Ascending aorta (tissue), 2 donors: ENCODE results near the gene JAM3. TPM values are rescaled to one million over a fixed set of nuclear protein-coding genes. Genes with fewer than 3 reads are reported as not detected.

Experiments used
- DNase-seq, 2 donors: peaks; one replicate each; pipeline ENCODE4 v3.0.0-alpha.2; 2019; ENCODE audit warnings: low spot score in 2 of 2
- H3K27ac ChIP-seq, 2 donors: fragments of 200-600 bp; sonication (generic); one replicate each; pipeline ENCODE4 v1.5.1; 2016 to 2017; ENCODE audit warnings: mild to moderate bottlenecking in 1 of 2
- H3K27me3 ChIP-seq: fragments of 200-600 bp; sonication (generic); one replicate; pipeline ENCODE4 v1.5.1; 2017
- H3K36me3 ChIP-seq, 2 donors: fragments of 200-600 bp; sonication (generic); one replicate each; pipeline ENCODE4 v1.5.1; 2016
- H3K4me1 ChIP-seq, 2 donors: fragments of 200-600 bp; sonication (generic); one replicate each; pipeline ENCODE4 v1.5.1; 2016 to 2017; ENCODE audit warnings: mild to moderate bottlenecking in 1 of 2
- H3K4me3 ChIP-seq, 2 donors: fragments of 200-600 bp; sonication (generic); one replicate each; pipeline ENCODE4 v1.5.1; 2016 to 2017; ENCODE audit warnings: mild to moderate bottlenecking in 1 of 2
- H3K9me3 ChIP-seq, 2 donors: fragments of 200-600 bp; sonication (generic); one replicate each; pipeline ENCODE4 v1.5.1; 2016
- intact Hi-C: fragments of 100-400 bp; cut with DNase I; formaldehyde crosslinking; loops from one replicate; pipeline ENCODE4 v1.15.1; 2023
- total RNA-seq: library from RNA; depleted of rRNA; stranded (reverse); fragments of >200 nt; gene quantifications from one replicate; pipeline ENCODE4 v1.1.0, GENCODE V29; 2016
- TF ChIP-seq, protein P1 (sequence below), 3 experiments: fragments of 200-600 bp in 2 of 3; fragments of 450-650 bp in 1 of 3; sonication (generic) in 2 of 3; IDR thresholded peaks; one replicate each; pipeline ENCODE4 v1.5.1; 2016 to 2019; ENCODE audit warnings: antibody characterized with exemption in 3 of 3, mild to moderate bottlenecking in 1 of 3, moderate library complexity in 1 of 3

The JAM3 gene
- 59.8 TPM for total RNA-seq

DNA sequence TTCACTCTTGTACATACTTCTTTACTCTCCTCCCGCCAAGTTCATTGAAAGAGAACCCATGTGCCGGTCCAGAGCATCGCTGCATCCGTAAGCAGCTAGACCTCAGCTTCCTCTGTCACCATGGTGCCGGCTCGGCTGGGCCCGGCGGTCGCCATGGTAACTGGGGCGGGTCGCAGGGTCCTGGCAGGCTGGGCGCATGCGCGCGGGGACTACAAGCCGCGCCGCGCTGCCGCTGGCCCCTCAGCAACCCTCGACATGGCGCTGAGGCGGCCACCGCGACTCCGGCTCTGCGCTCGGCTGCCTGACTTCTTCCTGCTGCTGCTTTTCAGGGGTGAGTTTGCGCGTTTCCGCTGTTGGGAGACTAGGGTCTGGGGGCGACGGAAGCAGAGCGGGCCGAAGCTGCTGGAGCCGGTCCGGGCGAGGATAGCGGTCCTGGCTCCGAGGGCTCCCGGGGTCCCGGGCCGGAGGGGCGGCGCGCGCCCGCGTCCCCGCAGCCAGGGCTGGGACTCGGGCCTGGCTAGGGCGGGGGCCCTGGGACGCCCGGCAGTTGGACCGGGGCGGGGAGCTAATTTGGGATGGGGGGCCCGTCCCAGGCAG is at the start of gene JAM3:
Gene JAM3 (plus strand): TSS at position 244 of the 597 bp plus-strand sequence. CDS start 12 bp downstream, at position 256.
- intact Hi-C loops, result loop anchor here (1.0 kb wide), 3 partner anchors 19 to 70 kb away; no protein-coding TSS in a partner anchor
- Histone ChIP-seq H3K4me3 (peak within 1 kb of the TSS; percentile 82 to 84), H3K9me3 (no peaks in the 10 kb centered on the region), H3K27me3 (no peaks in the 10 kb centered on the region), H3K27ac (peak within 1 kb of the TSS; percentile 95), H3K4me1 (peaks cover 0 to 10% of the 10 kb centered on the region in 2 donors), H3K36me3 (no peaks in the 10 kb centered on the region)
- peak; percentile 81 to 99 for DNase-seq
- TF ChIP-seq, protein P1, sequence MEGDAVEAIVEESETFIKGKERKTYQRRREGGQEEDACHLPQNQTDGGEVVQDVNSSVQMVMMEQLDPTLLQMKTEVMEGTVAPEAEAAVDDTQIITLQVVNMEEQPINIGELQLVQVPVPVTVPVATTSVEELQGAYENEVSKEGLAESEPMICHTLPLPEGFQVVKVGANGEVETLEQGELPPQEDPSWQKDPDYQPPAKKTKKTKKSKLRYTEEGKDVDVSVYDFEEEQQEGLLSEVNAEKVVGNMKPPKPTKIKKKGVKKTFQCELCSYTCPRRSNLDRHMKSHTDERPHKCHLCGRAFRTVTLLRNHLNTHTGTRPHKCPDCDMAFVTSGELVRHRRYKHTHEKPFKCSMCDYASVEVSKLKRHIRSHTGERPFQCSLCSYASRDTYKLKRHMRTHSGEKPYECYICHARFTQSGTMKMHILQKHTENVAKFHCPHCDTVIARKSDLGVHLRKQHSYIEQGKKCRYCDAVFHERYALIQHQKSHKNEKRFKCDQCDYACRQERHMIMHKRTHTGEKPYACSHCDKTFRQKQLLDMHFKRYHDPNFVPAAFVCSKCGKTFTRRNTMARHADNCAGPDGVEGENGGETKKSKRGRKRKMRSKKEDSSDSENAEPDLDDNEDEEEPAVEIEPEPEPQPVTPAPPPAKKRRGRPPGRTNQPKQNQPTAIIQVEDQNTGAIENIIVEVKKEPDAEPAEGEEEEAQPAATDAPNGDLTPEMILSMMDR (IDR thresholded peaks at IDR 0.05), result no peak

GRCh38 chr11:134019500-134019899 is 49.4 kb upstream of the JAM3 start:
- Histone ChIP-seq H3K27ac (no peak overlapping the region), H3K36me3 (no peaks in the 10 kb centered on the region), H3K27me3 (no peaks in the 10 kb centered on the region), H3K9me3 (no peaks in the 10 kb centered on the region), H3K4me3 (no peak overlapping the region), H3K4me1 (no peaks in the 10 kb centered on the region)
- DNase-seq, result no peak
- intact Hi-C loops, result no loop called here
- TF ChIP-seq, protein P1 (IDR thresholded peaks at IDR 0.05), result no peak

GRCh38 chr11:134020598-134020997 is 48.3 kb upstream of the JAM3 start:
- no peak for DNase-seq
- H3K36me3 ChIP-seq, result no peaks in the 10 kb centered on the region
- intact Hi-C loops, result no loop called here
- peaks cover 0 to 2% of the 10 kb centered on the region in 2 donors for H3K4me1 ChIP-seq
- no peak overlapping the region for H3K4me3 ChIP-seq
- TF ChIP-seq, protein P1 (IDR thresholded peaks at IDR 0.05), result no peak
- H3K9me3 ChIP-seq, result no peaks in the 10 kb centered on the region
- H3K27me3 ChIP-seq, result no peaks in the 10 kb centered on the region
- no peak overlapping the region for H3K27ac ChIP-seq

DNA sequence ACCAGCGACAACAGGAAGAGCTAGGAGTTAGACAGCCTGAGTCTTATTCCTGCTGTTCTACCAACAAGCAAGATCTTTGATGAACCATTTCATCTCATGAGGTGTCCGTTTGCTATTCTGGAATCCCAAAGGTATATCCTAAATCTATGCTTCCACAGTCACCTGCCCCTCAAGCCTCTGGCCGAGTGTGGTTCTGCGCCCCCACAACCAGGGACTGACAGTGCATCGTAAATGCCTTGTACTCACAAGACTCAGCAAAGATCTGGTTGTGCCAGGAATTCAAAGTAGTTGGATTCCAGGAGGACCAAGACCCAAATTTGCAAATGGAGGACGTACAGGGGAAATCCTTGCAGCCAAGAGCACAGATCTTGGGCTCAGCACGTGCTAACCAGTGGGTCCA is 47.5 kb upstream of the JAM3 start:
- intact Hi-C loops, result no loop called here
- H3K27me3 ChIP-seq, result no peaks in the 10 kb centered on the region
- TF ChIP-seq, protein P1 (IDR thresholded peaks at IDR 0.05), result no peak
- no peak for DNase-seq
- H3K4me1 ChIP-seq, result peaks cover 0 to 2% of the 10 kb centered on the region in 2 donors
- no peak overlapping the region for H3K27ac ChIP-seq
- no peak overlapping the region for H3K4me3 ChIP-seq
- H3K36me3 ChIP-seq, result no peaks in the 10 kb centered on the region
- no peaks in the 10 kb centered on the region for H3K9me3 ChIP-seq

- H3K4me1 ChIP-seq, result peaks cover 0 to 2% of the 10 kb centered on the region in 2 donors
- no peaks in the 10 kb centered on the region for H3K9me3 ChIP-seq
- H3K4me3 ChIP-seq, result no peak overlapping the region
- H3K27ac ChIP-seq, result no peak overlapping the region
- no peaks in the 10 kb centered on the region for H3K27me3 ChIP-seq
- DNase-seq, result no peak
- H3K36me3 ChIP-seq, result no peaks in the 10 kb centered on the region
- TF ChIP-seq, protein P1 (IDR thresholded peaks at IDR 0.05), result no peak
- intact Hi-C loops, result no loop called here
Observed at GRCh38 chr11:134022748-134023147, 46.1 kb upstream of the JAM3 start.
